Measurements from ENCODE around the gene SLAMF1.

DNA sequence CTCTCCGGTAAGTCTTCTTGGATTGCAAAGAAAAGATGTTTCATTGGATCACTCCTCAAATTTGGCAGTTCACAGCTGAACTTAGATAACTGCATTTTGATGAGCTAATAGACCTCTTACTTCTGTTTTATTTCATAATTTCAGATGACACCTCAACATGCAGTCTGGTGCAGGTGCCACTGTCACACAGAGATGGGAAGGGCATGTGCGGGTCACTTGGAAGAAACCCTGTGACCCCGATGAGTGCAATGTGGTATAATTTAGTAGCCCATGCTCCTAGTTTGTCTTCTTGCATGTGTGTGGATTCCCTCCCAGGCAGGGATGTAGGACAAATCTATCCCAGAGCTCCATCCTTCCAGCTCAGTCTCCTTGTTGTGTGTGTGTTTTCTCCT, 481 bp upstream of the SLAMF1 start:
- TF ChIP-seq POLR2A (IDR thresholded peaks at IDR 0.05) (no peak), CTCF (IDR thresholded peaks at IDR 0.05) (no peak)

Data from thyroid gland (tissue), 4 donors.